ENCODE measurements around the gene TM4SF18.
A peak's percentile ranks its signal among the peaks of the same experiment; 100 is the strongest.
"Not testable (repeated sequence)": the region's sequence is repeated elsewhere in the genome, so short reads cannot be mapped to it uniquely, and the experiment has no call there.

Gene TM4SF18

GRCh38 chr3:149333176-149333859 lies at the start of gene TM4SF18:
TM4SF18 (minus strand) TSS chr3:149333636; CDS start chr3:149333382, 254 bp downstream.
- DNase-seq = no peak

GRCh38 chr3:149382518-149382917 lies 49.1 kb upstream of the TM4SF18 start:
- DNase-seq = no peak

GRCh38 chr3:149382101-149382467 lies 48.6 kb upstream of the TM4SF18 start:
- no peak for DNase-seq

- no peak for DNase-seq
Observed at GRCh38 chr3:149381173-149382100, 48.0 kb upstream of the TM4SF18 start.

GRCh38 chr3:149380220-149380619 lies 46.8 kb upstream of the TM4SF18 start:
- not testable (repeated sequence) for DNase-seq

- DNase-seq = no peak
Observed at GRCh38 chr3:149378478-149379309, 45.3 kb upstream of the TM4SF18 start.

- DNase-seq = peak in 1 of 2 experiments; percentile 40
Observed at GRCh38 chr3:149377408-149378364, 44.2 kb upstream of the TM4SF18 start, which contains the start of gene TM4SF1. TM4SF1 (minus strand) TSS chr3:149377649; CDS start chr3:149377547, 102 bp downstream.

- DNase-seq = no peak
Observed at GRCh38 chr3:149376718-149377407, 43.4 kb upstream of the TM4SF18 start.

GRCh38 chr3:149375501-149376196 lies 42.2 kb upstream of the TM4SF18 start:
- DNase-seq = no peak

- no peak for DNase-seq
Observed at GRCh38 chr3:149374793-149375500, 41.5 kb upstream of the TM4SF18 start.

GRCh38 chr3:149374391-149374790 lies 41.0 kb upstream of the TM4SF18 start:
- DNase-seq = no peak

- DNase-seq = no peak
Observed at GRCh38 chr3:149373235-149374125, 40.0 kb upstream of the TM4SF18 start.

GRCh38 chr3:149371723-149372114 lies 38.3 kb upstream of the TM4SF18 start:
- DNase-seq = no peak

- peak; percentile 83 to 85 for DNase-seq
Observed at GRCh38 chr3:149371001-149371722, 37.7 kb upstream of the TM4SF18 start.

GRCh38 chr3:149369991-149370866 lies 36.8 kb upstream of the TM4SF18 start:
- peak; percentile 14 to 47 for DNase-seq

- peak; percentile 97 to 99 for DNase-seq
Observed at GRCh38 chr3:149368674-149369497, 35.5 kb upstream of the TM4SF18 start.

All from NCI-H526 (cell line).